ENCODE measurements around the gene WDR77. TPM values are rescaled to one million over a fixed set of nuclear protein-coding genes. Genes with fewer than 3 reads are reported as not detected.
A peak's percentile ranks its signal among the peaks of the same experiment; 100 is the strongest.

Gene WDR77
- total RNA-seq, 2 donors from 2014 or later: 24.9 to 40.6 TPM

GRCh38 chr1:111455642-111456031 is 6.6 kb upstream of the WDR77 start:
- H3K9me3 ChIP-seq: no peaks in the 10 kb centered on the region
- H3K4me3 ChIP-seq: no peak overlapping the region
- peaks cover 16 to 39% of the 10 kb centered on the region in 2 donors for H3K4me1 ChIP-seq (ENCODE audit: control insufficient read depth in 1 of 2, low read depth in 2 of 2)
- ATAC-seq (ENCODE audit: insufficient number of reproducible peaks, low FRiP score, low read depth) (no peak), DNase-seq (ENCODE audit: low spot score) (no peak)
- TF ChIP-seq CTCF (IDR thresholded peaks at IDR 0.05): no peak
- no peaks in the 10 kb centered on the region for H3K27me3 ChIP-seq (replicated peaks; ENCODE audit: insufficient read depth)
- H3K27ac ChIP-seq: no peak overlapping the region
- H3K36me3 ChIP-seq: peaks cover 25% of the 10 kb centered on the region

- DNase-seq (ENCODE audit: low spot score) (no peak), ATAC-seq (ENCODE audit: insufficient number of reproducible peaks, low FRiP score, low read depth) (no peak)
- H3K27me3 ChIP-seq (replicated peaks; ENCODE audit: insufficient read depth): no peaks in the 10 kb centered on the region
- no peaks in the 10 kb centered on the region for H3K9me3 ChIP-seq
- no peak for TF ChIP-seq CTCF (IDR thresholded peaks at IDR 0.05)
- H3K36me3 ChIP-seq: peaks cover 23% of the 10 kb centered on the region
- H3K4me3 ChIP-seq: no peak overlapping the region
- H3K27ac ChIP-seq: no peak overlapping the region
- peaks cover 22 to 44% of the 10 kb centered on the region in 2 donors for H3K4me1 ChIP-seq (ENCODE audit: control insufficient read depth in 1 of 2, low read depth in 2 of 2)
These were observed 6.0 kb upstream of the WDR77 start for GRCh38 chr1:111454859-111455641.

GRCh38 chr1:111453706-111454105 is 4.7 kb upstream of the WDR77 start:
- no peak for DNase-seq (ENCODE audit: low spot score)
- H3K4me3 ChIP-seq: no peak overlapping the region
- no peak for TF ChIP-seq CTCF (IDR thresholded peaks at IDR 0.05)
- H3K36me3 ChIP-seq: peaks cover 16% of the 10 kb centered on the region
- no peak for ATAC-seq (ENCODE audit: insufficient number of reproducible peaks, low FRiP score, low read depth)
- H3K27me3 ChIP-seq (replicated peaks; ENCODE audit: insufficient read depth): no peaks in the 10 kb centered on the region
- peaks cover 24 to 47% of the 10 kb centered on the region in 2 donors for H3K4me1 ChIP-seq (ENCODE audit: control insufficient read depth in 1 of 2, low read depth in 2 of 2)
- no peak overlapping the region for H3K27ac ChIP-seq
- no peaks in the 10 kb centered on the region for H3K9me3 ChIP-seq

GRCh38 chr1:111452581-111452980 is 3.5 kb upstream of the WDR77 start:
- H3K36me3 ChIP-seq: peaks cover 8% of the 10 kb centered on the region
- no peaks in the 10 kb centered on the region for H3K27me3 ChIP-seq (replicated peaks; ENCODE audit: insufficient read depth)
- ATAC-seq (ENCODE audit: insufficient number of reproducible peaks, low FRiP score, low read depth) (no peak), DNase-seq (ENCODE audit: low spot score) (no peak)
- no peaks in the 10 kb centered on the region for H3K9me3 ChIP-seq
- H3K4me1 ChIP-seq (ENCODE audit: control insufficient read depth in 1 of 2, low read depth in 2 of 2): peaks cover 24 to 55% of the 10 kb centered on the region in 2 donors
- no peak for TF ChIP-seq CTCF (IDR thresholded peaks at IDR 0.05)
- H3K27ac ChIP-seq: no peak overlapping the region
- H3K4me3 ChIP-seq: no peak overlapping the region

GRCh38 chr1:111450185-111450584 is 1.1 kb upstream of the WDR77 start:
- Histone ChIP-seq H3K4me1 (ENCODE audit: control insufficient read depth in 1 of 2, low read depth in 2 of 2) (peaks cover 24 to 61% of the 10 kb centered on the region in 2 donors), H3K4me3 (peak overlapping the region; percentile 79), H3K27ac (no peak overlapping the region), H3K27me3 (replicated peaks; ENCODE audit: insufficient read depth) (no peaks in the 10 kb centered on the region), H3K36me3 (no peaks in the 10 kb centered on the region), H3K9me3 (no peaks in the 10 kb centered on the region)
- TF ChIP-seq CTCF (IDR thresholded peaks at IDR 0.05): no peak
- DNase-seq (ENCODE audit: low spot score) (no peak), ATAC-seq (ENCODE audit: insufficient number of reproducible peaks, low FRiP score, low read depth) (no peak)

Data from thoracic aorta (tissue), 2 donors.